GM18498 (cell line): ENCODE results near the gene BRD3.
"Not testable (repeated sequence)": the region's sequence is repeated elsewhere in the genome, so short reads cannot be mapped to it uniquely, and the experiment has no call there.

Experiments
- ATAC-seq: cut with Tn5 transposase; IDR thresholded peaks from one replicate; pipeline ENCODE4 v1.9.1; 2021; ENCODE audit warnings: mild to moderate bottlenecking, moderate library complexity; ENCODE audit not compliant: unreplicated experiment

Gene BRD3

GRCh38 chr9:133995012-133995896, 72.6 kb downstream of the BRD3 start:
- no peak for ATAC-seq

GRCh38 chr9:133994353-133995011, 73.3 kb downstream of the BRD3 start:
- ATAC-seq, result peak; percentile 22

GRCh38 chr9:133993635-133994253, 74.1 kb downstream of the BRD3 start:
- ATAC-seq, result no peak

GRCh38 chr9:133992780-133993634, 74.8 kb downstream of the BRD3 start:
- peak; percentile 65 for ATAC-seq

GRCh38 chr9:133991964-133992779, 75.7 kb downstream of the BRD3 start, which contains the start of gene VAV2:
VAV2 (minus strand) TSS chr9:133992324; CDS start chr9:133992278, 46 bp downstream.
- ATAC-seq, result peak; percentile 62

- ATAC-seq, result no peak
Observed at GRCh38 chr9:133991214-133991921, 76.5 kb downstream of the BRD3 start.

- ATAC-seq, result no peak
Observed at GRCh38 chr9:133990366-133991213, 77.2 kb downstream of the BRD3 start.

- no peak for ATAC-seq
Observed at GRCh38 chr9:133989625-133990365, 78.0 kb downstream of the BRD3 start.

GRCh38 chr9:133988771-133989170, 79.1 kb downstream of the BRD3 start:
- ATAC-seq, result not testable (repeated sequence)

- no peak for ATAC-seq
Observed at GRCh38 chr9:133987946-133988665, 79.7 kb downstream of the BRD3 start.

- no peak for ATAC-seq
Observed at GRCh38 chr9:133987446-133987788, 80.4 kb downstream of the BRD3 start.

GRCh38 chr9:133986774-133987445, 80.9 kb downstream of the BRD3 start:
- no peak for ATAC-seq

GRCh38 chr9:133986061-133986460, 81.8 kb downstream of the BRD3 start:
- no peak for ATAC-seq

- no peak for ATAC-seq
Observed at GRCh38 chr9:133982971-133983720, 84.7 kb downstream of the BRD3 start.

- ATAC-seq, result no peak
Observed at GRCh38 chr9:133981958-133982681, 85.7 kb downstream of the BRD3 start.
